LNCaP clone FGC (cell line): Measurements from ENCODE around the gene TEAD1.

ENCODE experiments used
- DNase-seq: peaks from one replicate; pipeline ENCODE4 v3.0.0-alpha.2; 2011; ENCODE audit warnings: low read depth
- H3K4me3 ChIP-seq: 2 replicates; pipeline ENCODE4 v1.5.1; 2011; ENCODE audit warnings: mild to moderate bottlenecking, low read depth, low read length, control low read depth
- TF ChIP-seq, protein P1 (sequence below): IDR thresholded peaks from 2 replicates; pipeline ENCODE4 v1.5.1; 2012; ENCODE audit warnings: mild to moderate bottlenecking; ENCODE audit not compliant: control insufficient read depth, insufficient read depth; ENCODE audit errors: extremely low read depth

Gene TEAD1

GRCh38 chr11:12662101-12662689 is 12.0 kb upstream of the TEAD1 start:
- no peak for DNase-seq
- H3K4me3 ChIP-seq = no peak overlapping the region
- TF ChIP-seq, protein P1, sequence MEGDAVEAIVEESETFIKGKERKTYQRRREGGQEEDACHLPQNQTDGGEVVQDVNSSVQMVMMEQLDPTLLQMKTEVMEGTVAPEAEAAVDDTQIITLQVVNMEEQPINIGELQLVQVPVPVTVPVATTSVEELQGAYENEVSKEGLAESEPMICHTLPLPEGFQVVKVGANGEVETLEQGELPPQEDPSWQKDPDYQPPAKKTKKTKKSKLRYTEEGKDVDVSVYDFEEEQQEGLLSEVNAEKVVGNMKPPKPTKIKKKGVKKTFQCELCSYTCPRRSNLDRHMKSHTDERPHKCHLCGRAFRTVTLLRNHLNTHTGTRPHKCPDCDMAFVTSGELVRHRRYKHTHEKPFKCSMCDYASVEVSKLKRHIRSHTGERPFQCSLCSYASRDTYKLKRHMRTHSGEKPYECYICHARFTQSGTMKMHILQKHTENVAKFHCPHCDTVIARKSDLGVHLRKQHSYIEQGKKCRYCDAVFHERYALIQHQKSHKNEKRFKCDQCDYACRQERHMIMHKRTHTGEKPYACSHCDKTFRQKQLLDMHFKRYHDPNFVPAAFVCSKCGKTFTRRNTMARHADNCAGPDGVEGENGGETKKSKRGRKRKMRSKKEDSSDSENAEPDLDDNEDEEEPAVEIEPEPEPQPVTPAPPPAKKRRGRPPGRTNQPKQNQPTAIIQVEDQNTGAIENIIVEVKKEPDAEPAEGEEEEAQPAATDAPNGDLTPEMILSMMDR = no peak

DNA sequence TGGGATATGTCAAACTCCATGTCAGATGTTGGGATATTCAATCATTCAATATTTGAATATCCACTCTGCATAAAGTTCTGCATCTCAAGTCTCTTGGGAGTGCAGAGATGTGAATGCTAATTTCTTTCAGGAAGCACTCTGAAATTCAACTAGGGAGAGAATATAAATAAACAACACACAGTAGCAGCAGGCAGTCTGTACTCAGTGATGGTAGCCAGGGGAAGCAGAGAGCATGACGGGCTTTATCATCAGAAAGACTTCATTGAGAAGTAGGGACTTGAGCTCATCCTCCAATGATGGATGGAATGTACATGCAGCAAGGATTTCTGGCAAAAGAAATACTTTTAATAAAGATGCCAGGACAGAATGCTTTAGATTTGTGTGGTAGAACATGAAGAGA is 9.8 kb upstream of the TEAD1 start:
- TF ChIP-seq, protein P1 = no peak
- DNase-seq = no peak
- no peak overlapping the region for H3K4me3 ChIP-seq

- no peak overlapping the region for H3K4me3 ChIP-seq
- DNase-seq = no peak
- TF ChIP-seq, protein P1 = no peak
Observed at GRCh38 chr11:12666915-12667314, 7.3 kb upstream of the TEAD1 start.

- H3K4me3 ChIP-seq = no peak overlapping the region
- DNase-seq = no peak
- TF ChIP-seq, protein P1 = no peak
Observed at GRCh38 chr11:12667646-12668045, 6.6 kb upstream of the TEAD1 start.

DNA sequence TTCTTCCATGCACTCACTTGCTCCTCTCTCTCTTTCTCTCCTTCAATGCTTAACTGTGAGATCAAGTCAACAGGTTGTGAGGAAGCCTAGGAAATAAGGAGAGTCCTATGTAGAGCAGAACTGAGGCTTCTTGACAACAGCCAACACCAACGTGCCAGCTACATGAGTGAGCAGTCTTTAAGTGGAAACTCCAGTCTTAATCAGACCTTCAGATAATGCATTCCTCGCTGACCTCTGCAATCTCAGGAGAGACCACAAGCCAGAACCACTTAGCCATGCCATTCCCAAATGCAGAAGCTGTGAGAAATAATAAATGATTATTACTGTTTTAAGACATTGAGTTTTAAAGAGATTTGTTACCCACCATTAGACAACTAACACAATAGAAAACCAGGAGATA is 6.1 kb upstream of the TEAD1 start:
- no peak for DNase-seq
- TF ChIP-seq, protein P1 = no peak
- H3K4me3 ChIP-seq = no peak overlapping the region

GRCh38 chr11:12669930-12670329 is 4.3 kb upstream of the TEAD1 start:
- no peak overlapping the region for H3K4me3 ChIP-seq
- TF ChIP-seq, protein P1 = no peak
- DNase-seq = no peak

- no peak overlapping the region for H3K4me3 ChIP-seq
- DNase-seq = no peak
- TF ChIP-seq, protein P1 = no peak
Observed at GRCh38 chr11:12671370-12671769, 2.9 kb upstream of the TEAD1 start.
